A549 (cell line): ENCODE results near the gene RAB23. TPM values are rescaled to one million over a fixed set of nuclear protein-coding genes. Genes with fewer than 3 reads are reported as not detected.

ENCODE experiments used
- ATAC-seq, 2 experiments: fragments of 200-7000 bp in 1 of 2; fragments of >200 bp in 1 of 2; cut with Nextera tagmentation in 1 of 2; cut with Tn5 transposase in 1 of 2; 3 replicates each; pipeline versions ENCODE4 v1.8.0 to v1.9.1; 2018 to 2020; ENCODE audit warnings: mild to moderate bottlenecking in 1 of 2, moderate library complexity in 1 of 2
- CTCF ChIA-PET: fragments of 300-600 bp; sonication (Branson Sonifier 250); formaldehyde crosslinking; extraction: SDS; loops from one replicate; lab custom pipeline; 2021; ENCODE audit warnings: antibody characterized with exemption, inconsistent platforms; lab: Yijun Ruan, JAX
- POLR2A ChIA-PET: fragments of 350-600 bp; formaldehyde crosslinking; extraction: SDS; loops from one replicate; lab custom pipeline; 2021; ENCODE audit warnings: antibody characterized with exemption, inconsistent platforms; lab: Yijun Ruan, JAX
- DNase-seq, 2 experiments: peaks; one replicate each; pipeline versions ENCODE4 v3.0.0 to v3.0.0-alpha.2; 2011 to 2016; ENCODE audit warnings: low read depth in 1 of 2, low spot score in 1 of 2
- FAIRE-seq: peaks from 2 replicates; lab custom pipeline; 2011; peaks lifted over from hg19 to GRCh38; lab: Jason Lieb, UNC
- H3K27ac ChIP-seq, 2 experiments: fragments of >200 bp; sonication (Bioruptor Twin); formaldehyde crosslinking; 3 replicates each; pipeline ENCODE4 v1.5.1; 2016 to 2017
- H3K4me1 ChIP-seq: fragments of >200 bp; sonication (Bioruptor Twin); formaldehyde crosslinking; 3 replicates; pipeline ENCODE4 v1.6.1; 2016
- H3K4me2 ChIP-seq: fragments of >200 bp; sonication (Bioruptor Twin); formaldehyde crosslinking; 3 replicates; pipeline ENCODE4 v1.6.1; 2016
- H3K4me3 ChIP-seq: fragments of >200 bp; sonication (Bioruptor Twin); formaldehyde crosslinking; 3 replicates; pipeline ENCODE4 v1.5.1; 2016
- H3K9me3 ChIP-seq: fragments of >200 bp; sonication (Bioruptor Twin); formaldehyde crosslinking; 3 replicates; pipeline ENCODE4 v1.6.1; 2016
- CBX2 ChIP-seq: fragments of 200-600 bp; sonication (generic); IDR thresholded peaks from 2 replicates; pipeline ENCODE4 v1.6.1; 2016; ENCODE audit warnings: low read depth, mild to moderate bottlenecking, borderline replicate concordance
- CBX8 ChIP-seq: fragments of 200-600 bp; sonication (generic); IDR thresholded peaks from 2 replicates; pipeline ENCODE4 v1.6.1; 2016
- EHF ChIP-seq: fragments of 250-450 bp; sonication (Bioruptor Pico); IDR thresholded peaks from 2 replicates; pipeline ENCODE4 v1.5.0; 2020; ENCODE audit warnings: mild to moderate bottlenecking
- FOSB ChIP-seq: fragments of 250-450 bp; sonication (Bioruptor Pico); IDR thresholded peaks from 2 replicates; pipeline ENCODE4 v1.5.0; 2020; ENCODE audit warnings: mild to moderate bottlenecking, moderate library complexity
- HEYL ChIP-seq: fragments of 250-450 bp; sonication (Bioruptor Pico); IDR thresholded peaks from 2 replicates; pipeline ENCODE4 v1.8.0; 2021; ENCODE audit warnings: mild to moderate bottlenecking, moderate library complexity
- HMGXB4 ChIP-seq: fragments of 250-450 bp; sonication (Bioruptor Pico); IDR thresholded peaks from 2 replicates; pipeline ENCODE4 v1.5.0; 2021; ENCODE audit warnings: mild to moderate bottlenecking, moderate library complexity, borderline replicate concordance
- HOXA7 ChIP-seq: fragments of 250-450 bp; sonication (Bioruptor Pico); IDR thresholded peaks from 2 replicates; pipeline ENCODE4 v1.5.0; 2020; ENCODE audit warnings: mild to moderate bottlenecking, moderate library complexity
- JUN ChIP-seq, 2 experiments: fragments of >200 bp; sonication (Bioruptor Twin); formaldehyde crosslinking; IDR thresholded peaks; 2 replicates in 1 of 2; 3 replicates in 1 of 2; pipeline ENCODE4 v1.6.1; 2016 to 2017
- KDM1A ChIP-seq: fragments of 200-600 bp; sonication (generic); IDR thresholded peaks from 2 replicates; pipeline ENCODE4 v1.6.1; 2016; ENCODE audit warnings: low read depth, mild to moderate bottlenecking
- KDM5A ChIP-seq: fragments of 200-600 bp; sonication (generic); IDR thresholded peaks from 2 replicates; pipeline ENCODE4 v1.6.1; 2016; ENCODE audit warnings: antibody characterized with exemption, mild to moderate bottlenecking
- MAFK ChIP-seq: fragments of 450-650 bp; IDR thresholded peaks from 2 replicates; pipeline ENCODE4 v1.6.1; 2014; ENCODE audit not compliant: partially characterized antibody
- MYC ChIP-seq: IDR thresholded peaks from 2 replicates; pipeline ENCODE4 v1.6.1; 2012; ENCODE audit warnings: mild to moderate bottlenecking, inconsistent platforms, low read length, improper control_type of control experiment, borderline replicate concordance
- PHF8 ChIP-seq: fragments of 200-600 bp; sonication (generic); IDR thresholded peaks from 2 replicates; pipeline ENCODE4 v1.6.1; 2016; ENCODE audit warnings: low read depth, mild to moderate bottlenecking, antibody characterized with exemption, moderate library complexity, borderline replicate concordance
- REST ChIP-seq: fragments of 200-600 bp; sonication (generic); IDR thresholded peaks from 2 replicates; pipeline ENCODE4 v1.6.1; 2016; ENCODE audit warnings: antibody characterized with exemption, mild to moderate bottlenecking, moderate library complexity
- SREBF2 ChIP-seq: fragments of 450-650 bp; IDR thresholded peaks from 2 replicates; pipeline ENCODE4 v1.6.1; 2014; ENCODE audit warnings: mild to moderate bottlenecking, moderate library complexity
- TFCP2L1 ChIP-seq: fragments of 250-450 bp; sonication (Bioruptor Pico); IDR thresholded peaks from 2 replicates; pipeline ENCODE4 v1.5.0; 2021; ENCODE audit warnings: mild to moderate bottlenecking
- ZSCAN20 ChIP-seq: fragments of 250-450 bp; sonication (Bioruptor Pico); IDR thresholded peaks from 2 replicates; pipeline ENCODE4 v1.8.0; 2022; ENCODE audit warnings: mild to moderate bottlenecking, moderate library complexity
- WGBS: methylation state at CpG from one replicate; pipeline ENCODE4 v1.1.6; 2017; ENCODE audit errors: missing lambda C conversion rate; 5-methylcytosine and 5-hydroxymethylcytosine counted together
- polyA plus RNA-seq, 4 experiments: library from polyadenylated mRNA; depleted of rRNA in 3 of 4; stranded (reverse); fragments of >200 nt; fragmentation: RNase III in 1 of 4; extraction: RNeasy Plus Mini Kit Qiagen cat#74134 plus additional on column Dnase treatment in 1 of 4; gene quantifications; 2 replicates in 3 of 4; 3 replicates in 1 of 4; pipeline ENCODE4 v1.2.3, GENCODE V29; 2011 to 2017
- TF ChIP-seq, protein P1 (sequence below): fragments of >200 bp; sonication (Bioruptor Twin); formaldehyde crosslinking; IDR thresholded peaks from 3 replicates; pipeline ENCODE4 v1.5.1; 2016
- TF ChIP-seq, protein P2 (sequence below): IDR thresholded peaks from 2 replicates; pipeline ENCODE4 v1.6.1; 2012

RAB23 gene
- polyA plus RNA-seq, 2 of the 4 experiments (the other 2 are of a cell fraction) = 8.6 to 21.5 TPM

GRCh38 chr6:57257911-57258541 lies 35.9 kb upstream of the RAB23 start:
- ChIA-PET POLR2A (no interaction called here), CTCF (interaction anchor here (0.6 to 1.0 kb wide), 3 partner anchors 13 to 61 kb away, joined by 3 read pairs; no protein-coding TSS in a partner anchor)
- Histone ChIP-seq H3K9me3 (no peaks in the 10 kb centered on the region), H3K4me2 (no peak overlapping the region), H3K4me3 (no peak overlapping the region), H3K4me1 (peaks cover 3% of the 10 kb centered on the region; the same call in 1 of the 3 replicates), H3K27ac (no peak overlapping the region)
- FAIRE-seq (no peak), DNase-seq (no peak), ATAC-seq (no peak)
- 76% methylated on average over 10 of the region's 10 CpGs for WGBS
- TF ChIP-seq, protein P1, sequence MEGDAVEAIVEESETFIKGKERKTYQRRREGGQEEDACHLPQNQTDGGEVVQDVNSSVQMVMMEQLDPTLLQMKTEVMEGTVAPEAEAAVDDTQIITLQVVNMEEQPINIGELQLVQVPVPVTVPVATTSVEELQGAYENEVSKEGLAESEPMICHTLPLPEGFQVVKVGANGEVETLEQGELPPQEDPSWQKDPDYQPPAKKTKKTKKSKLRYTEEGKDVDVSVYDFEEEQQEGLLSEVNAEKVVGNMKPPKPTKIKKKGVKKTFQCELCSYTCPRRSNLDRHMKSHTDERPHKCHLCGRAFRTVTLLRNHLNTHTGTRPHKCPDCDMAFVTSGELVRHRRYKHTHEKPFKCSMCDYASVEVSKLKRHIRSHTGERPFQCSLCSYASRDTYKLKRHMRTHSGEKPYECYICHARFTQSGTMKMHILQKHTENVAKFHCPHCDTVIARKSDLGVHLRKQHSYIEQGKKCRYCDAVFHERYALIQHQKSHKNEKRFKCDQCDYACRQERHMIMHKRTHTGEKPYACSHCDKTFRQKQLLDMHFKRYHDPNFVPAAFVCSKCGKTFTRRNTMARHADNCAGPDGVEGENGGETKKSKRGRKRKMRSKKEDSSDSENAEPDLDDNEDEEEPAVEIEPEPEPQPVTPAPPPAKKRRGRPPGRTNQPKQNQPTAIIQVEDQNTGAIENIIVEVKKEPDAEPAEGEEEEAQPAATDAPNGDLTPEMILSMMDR = no peak
- TF ChIP-seq TFCP2L1 (CRISPR knock-in tag) = no peak
- TF ChIP-seq HOXA7 (CRISPR knock-in tag) = no peak
- no peak for TF ChIP-seq EHF
- no peak for TF ChIP-seq JUN (IDR thresholded peaks at IDR 0.05)
- no peak for TF ChIP-seq HMGXB4
- TF ChIP-seq REST = no peak
- no peak for TF ChIP-seq CBX8
- TF ChIP-seq SREBF2 = no peak
- TF ChIP-seq, protein P2, sequence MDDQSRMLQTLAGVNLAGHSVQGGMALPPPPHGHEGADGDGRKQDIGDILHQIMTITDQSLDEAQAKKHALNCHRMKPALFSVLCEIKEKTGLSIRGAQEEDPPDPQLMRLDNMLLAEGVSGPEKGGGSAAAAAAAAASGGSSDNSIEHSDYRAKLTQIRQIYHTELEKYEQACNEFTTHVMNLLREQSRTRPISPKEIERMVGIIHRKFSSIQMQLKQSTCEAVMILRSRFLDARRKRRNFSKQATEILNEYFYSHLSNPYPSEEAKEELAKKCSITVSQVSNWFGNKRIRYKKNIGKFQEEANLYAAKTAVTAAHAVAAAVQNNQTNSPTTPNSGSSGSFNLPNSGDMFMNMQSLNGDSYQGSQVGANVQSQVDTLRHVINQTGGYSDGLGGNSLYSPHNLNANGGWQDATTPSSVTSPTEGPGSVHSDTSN = no peak
- TF ChIP-seq FOSB (CRISPR knock-in tag) = no peak
- no peak for TF ChIP-seq KDM5A
- no peak for TF ChIP-seq PHF8
- no peak for TF ChIP-seq MYC
- no peak for TF ChIP-seq MAFK
- no peak for TF ChIP-seq HEYL (CRISPR knock-in tag)
- TF ChIP-seq ZSCAN20 = no peak
- no peak for TF ChIP-seq CBX2
- no peak for TF ChIP-seq KDM1A
